NCI-H128 (cell line): Measurements from ENCODE around the gene GLI2.

Experiments
- DNase-seq: peaks from one replicate; lab custom pipeline; 2025; ENCODE audit not compliant: unreplicated experiment; lab: John Stamatoyannopoulos, UW

Gene GLI2

DNA sequence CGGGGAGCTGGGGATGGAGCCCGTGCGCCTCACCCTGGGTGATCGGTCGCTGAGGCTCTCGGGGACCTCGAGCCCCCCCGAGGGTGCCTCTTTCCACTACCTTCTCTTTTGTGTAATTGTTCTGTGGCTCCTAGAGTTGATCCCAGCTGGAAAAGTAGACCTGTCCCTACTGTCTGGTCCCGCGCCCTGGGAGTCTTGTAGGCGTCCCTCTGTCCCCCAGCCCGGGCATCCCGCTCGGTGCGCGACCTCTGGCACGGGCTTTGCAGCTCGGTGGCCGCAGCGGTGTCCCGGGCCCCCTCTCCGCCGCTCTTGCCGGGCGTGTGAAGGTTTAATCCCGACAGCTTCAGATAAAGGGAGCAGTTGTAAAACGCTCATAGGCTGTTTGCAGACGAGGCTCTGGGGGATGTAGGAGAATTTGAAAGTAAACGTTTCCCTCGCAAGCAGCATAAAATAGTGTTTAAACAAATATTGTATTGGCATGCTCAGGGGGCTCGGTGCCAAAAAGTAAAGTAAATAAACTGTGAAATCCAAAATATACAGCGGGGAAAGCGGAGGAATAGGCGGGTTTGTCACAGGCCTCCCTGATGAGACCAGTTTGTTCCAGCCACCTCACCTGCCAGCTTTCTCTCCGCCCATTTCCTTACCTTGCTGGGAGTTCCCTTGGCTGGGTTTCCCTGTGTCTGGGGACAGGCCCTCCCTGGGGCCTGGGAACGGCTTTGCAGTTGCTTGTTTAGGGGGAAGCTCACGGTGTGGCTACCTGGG is 1.9 kb downstream of the GLI2 start:
- peak; percentile 34 for DNase-seq

GRCh38 chr2:120738117-120738516 is 2.4 kb downstream of the GLI2 start:
- no peak for DNase-seq

- DNase-seq: no peak
Measured at GRCh38 chr2:120738786-120739437, 3.2 kb downstream of the GLI2 start.

DNA sequence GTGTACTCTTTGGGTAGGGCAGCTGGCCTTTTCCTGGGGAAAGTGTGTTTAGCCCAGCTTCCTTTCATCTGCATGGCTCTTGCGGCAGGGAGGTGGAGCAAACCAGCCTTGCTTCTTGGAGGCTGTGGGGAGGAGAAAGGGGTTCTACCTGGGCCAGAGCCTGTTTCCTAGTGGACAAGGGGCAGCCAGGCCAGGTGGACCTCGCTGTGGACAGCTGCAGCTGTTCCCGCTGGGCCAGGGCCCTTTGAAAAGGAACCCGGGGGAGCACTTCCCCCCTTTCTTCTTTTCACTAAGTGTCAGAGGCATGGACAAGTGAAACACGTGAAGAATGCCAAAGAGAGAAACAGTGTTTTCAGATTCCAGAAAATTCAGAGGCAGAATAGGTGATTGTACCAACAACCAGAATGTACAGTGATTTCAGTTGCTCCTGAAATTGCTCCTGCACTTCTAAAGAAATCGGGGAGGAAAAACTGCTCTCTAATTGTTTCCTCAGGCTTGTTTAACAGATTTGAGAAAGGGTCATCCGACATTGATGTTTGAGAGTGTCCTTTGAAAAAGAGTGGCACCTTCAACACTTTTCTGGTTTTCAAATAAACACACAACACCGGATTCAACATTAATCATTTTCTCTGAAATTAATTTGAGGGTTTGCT is 3.9 kb downstream of the GLI2 start:
- no peak for DNase-seq

- DNase-seq: no peak
Measured at GRCh38 chr2:120740375-120740764, 4.7 kb downstream of the GLI2 start.

- DNase-seq: no peak
Measured at GRCh38 chr2:120740765-120741524, 5.3 kb downstream of the GLI2 start.

DNA sequence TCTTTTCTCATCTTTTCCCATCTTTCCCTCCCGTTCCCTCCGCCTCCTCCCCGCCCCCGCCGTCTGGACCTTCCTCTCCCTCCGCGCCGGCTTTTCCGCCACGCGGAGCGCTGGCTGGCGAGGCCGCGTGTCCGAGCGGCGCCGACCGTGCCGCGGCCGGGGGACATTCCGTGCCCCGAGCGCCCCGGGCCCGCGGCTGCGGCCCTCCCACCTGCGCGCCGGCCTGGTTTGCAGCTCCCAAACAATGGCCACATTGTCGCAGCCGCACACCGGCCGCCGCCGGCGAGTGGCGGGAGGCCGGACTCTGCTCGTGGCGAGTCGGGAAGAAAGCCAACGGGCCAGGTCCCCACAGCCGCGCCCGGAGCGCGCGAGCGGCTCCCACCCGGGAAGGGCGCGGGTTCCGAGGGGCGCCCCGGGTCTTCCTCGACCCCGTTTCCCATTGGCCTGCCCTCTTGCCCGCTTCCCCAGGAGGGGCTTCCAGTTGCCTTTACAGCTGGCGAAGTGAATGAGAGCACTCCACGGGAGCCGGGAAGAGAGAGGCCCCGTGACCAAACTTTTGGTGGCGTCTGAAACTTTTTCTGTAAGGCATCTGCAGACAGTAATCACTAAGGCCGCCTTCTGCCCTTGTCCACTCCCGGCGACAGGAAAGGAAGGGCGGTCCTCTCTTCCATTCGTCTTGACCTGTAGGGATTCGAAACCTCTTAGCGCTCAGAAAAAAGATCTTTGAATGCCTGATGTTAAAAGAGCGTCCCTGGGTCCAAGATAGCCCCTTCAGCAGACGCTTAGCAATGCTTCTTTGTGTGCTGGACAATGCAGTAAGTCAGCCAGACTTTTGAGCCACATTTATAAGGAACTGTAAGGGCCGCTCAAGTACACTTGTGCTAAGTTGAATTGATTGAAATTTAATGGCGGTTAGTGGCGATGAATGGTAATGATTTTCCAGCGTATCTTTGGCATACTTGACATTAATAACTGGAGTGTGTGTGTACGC is 6.2 kb downstream of the GLI2 start:
- DNase-seq: no peak

- no peak for DNase-seq
Measured at GRCh38 chr2:120743657-120744056, 8.0 kb downstream of the GLI2 start.

DNA sequence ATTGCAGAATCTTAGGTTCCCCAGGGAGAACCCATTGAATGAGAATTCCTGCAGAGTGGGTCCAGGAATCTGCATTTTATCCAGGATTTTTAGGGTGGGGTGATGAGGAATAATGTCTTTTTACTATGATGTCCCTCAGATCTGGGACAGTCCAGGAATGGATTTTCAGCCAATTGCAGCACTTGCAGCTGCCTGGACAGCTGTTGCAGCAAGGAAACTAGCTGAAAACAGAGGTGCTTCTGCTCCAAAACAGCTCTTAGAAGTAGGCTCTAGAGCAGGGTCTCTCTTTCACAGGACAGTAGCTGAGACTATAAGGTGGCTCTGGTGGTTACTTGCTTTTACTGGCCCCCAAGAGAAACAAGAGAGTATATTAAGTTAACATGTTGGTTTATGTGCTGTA is 9.1 kb downstream of the GLI2 start:
- no peak for DNase-seq

- no peak for DNase-seq
Measured at GRCh38 chr2:120745420-120746111, 9.9 kb downstream of the GLI2 start.

GRCh38 chr2:120746144-120746543 is 10.5 kb downstream of the GLI2 start:
- no peak for DNase-seq

- no peak for DNase-seq
Measured at GRCh38 chr2:120747281-120747680, 11.6 kb downstream of the GLI2 start.

- DNase-seq: no peak
Measured at GRCh38 chr2:120747706-120748105, 12.0 kb downstream of the GLI2 start.

GRCh38 chr2:120748310-120748709 is 12.6 kb downstream of the GLI2 start:
- no peak for DNase-seq

DNA sequence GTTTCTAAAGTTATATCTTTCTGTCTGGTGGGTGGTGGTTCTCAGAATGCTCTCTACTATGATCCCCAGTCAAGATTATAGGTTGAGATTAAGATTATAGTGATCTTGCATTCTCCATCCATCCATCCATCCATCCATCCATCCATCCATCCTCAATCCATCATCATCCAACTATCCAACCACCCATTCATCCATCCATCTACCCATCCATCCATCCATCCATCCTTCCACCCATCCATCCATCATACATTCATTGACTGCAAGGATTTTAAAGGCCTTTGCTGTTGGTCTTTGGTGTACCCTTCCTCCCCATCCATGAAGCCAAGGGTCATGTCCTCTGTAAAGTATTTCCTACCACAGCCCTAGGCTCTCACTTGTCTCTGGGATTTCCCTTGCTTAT is 13.1 kb downstream of the GLI2 start:
- no peak for DNase-seq

- no peak for DNase-seq
Measured at GRCh38 chr2:120749506-120750431, 14.1 kb downstream of the GLI2 start.

GRCh38 chr2:120750488-120751210 is 15.0 kb downstream of the GLI2 start:
- DNase-seq: no peak

- DNase-seq: no peak
Measured at GRCh38 chr2:120751553-120751952, 15.9 kb downstream of the GLI2 start.
